Liver (tissue), 9 donors: ENCODE data around the gene PSORS1C1. TPM values are rescaled to one million over a fixed set of nuclear protein-coding genes. Genes with fewer than 3 reads are reported as not detected.

Experiments
- DNase-seq: peaks from one replicate; pipeline ENCODE4 v3.0.0-alpha.2; 2017; ENCODE audit warnings: low spot score
- H3K27ac ChIP-seq, 2 donors: one replicate each; pipeline ENCODE4 v1.7.0; 2013; ENCODE audit warnings: inconsistent platforms in 2 of 2, low read length in 2 of 2, control low read depth in 1 of 2, low read depth in 1 of 2, mild to moderate bottlenecking in 1 of 2
- H3K27me3 ChIP-seq, 4 donors: one replicate each; pipeline versions ENCODE4 v1.6.1 to v1.7.0; 2013; ENCODE audit warnings: low read length in 3 of 4, inconsistent platforms in 1 of 4, mild to moderate bottlenecking in 1 of 4, moderate library complexity in 1 of 4; ENCODE audit not compliant: control insufficient read depth in 4 of 4, insufficient read depth in 4 of 4
- H3K36me3 ChIP-seq, 4 donors: one replicate each; pipeline versions ENCODE4 v1.6.1 to v1.7.0; 2013; ENCODE audit warnings: low read length in 3 of 4, mild to moderate bottlenecking in 3 of 4, low read depth in 1 of 4, moderate library complexity in 1 of 4; ENCODE audit not compliant: control insufficient read depth in 4 of 4, insufficient read depth in 3 of 4
- H3K4me1 ChIP-seq, 4 donors: one replicate each; pipeline versions ENCODE4 v1.6.1 to v1.7.0; 2013; ENCODE audit warnings: low read length in 3 of 4, mild to moderate bottlenecking in 3 of 4, moderate library complexity in 1 of 4; ENCODE audit not compliant: control insufficient read depth in 4 of 4, insufficient read depth in 4 of 4
- H3K4me3 ChIP-seq, 3 donors: one replicate each; pipeline versions ENCODE4 v1.6.1 to v1.7.0; 2013; ENCODE audit warnings: low read length in 3 of 3, control low read depth in 1 of 3, low read depth in 1 of 3, mild to moderate bottlenecking in 1 of 3
- H3K9ac ChIP-seq, 2 donors: one replicate each; pipeline ENCODE4 v1.7.0; 2013; ENCODE audit warnings: low read length in 2 of 2, mild to moderate bottlenecking in 2 of 2, moderate library complexity in 2 of 2, control low read depth in 1 of 2, low read depth in 1 of 2
- H3K9me3 ChIP-seq, 4 donors: one replicate each; pipeline versions ENCODE4 v1.6.1 to v1.7.0; 2013; ENCODE audit warnings: low read length in 3 of 4; ENCODE audit not compliant: control insufficient read depth in 4 of 4
- ATF3 ChIP-seq: IDR thresholded peaks from 2 replicates; pipeline ENCODE4 v1.6.1; 2016; ENCODE audit warnings: antibody characterized with exemption
- CTCF ChIP-seq: fragments of 150-350 bp; IDR thresholded peaks from 2 replicates; pipeline ENCODE4 v1.5.1; 2017; ENCODE audit warnings: improper control_type of control experiment, low read depth, low read length; ENCODE audit not compliant: missing input control
- EGR1 ChIP-seq, 2 donors: IDR thresholded peaks; 2 replicates each; pipeline ENCODE4 v1.6.1; 2016 to 2018; ENCODE audit warnings: antibody characterized with exemption in 2 of 2, low read depth in 2 of 2
- FOXA1 ChIP-seq: IDR thresholded peaks from 2 replicates; pipeline ENCODE4 v1.6.1; 2016; ENCODE audit warnings: antibody characterized with exemption
- FOXA2 ChIP-seq: IDR thresholded peaks from 2 replicates; pipeline ENCODE4 v1.6.1; 2016; ENCODE audit warnings: antibody characterized with exemption
- GABPA ChIP-seq, 2 donors: IDR thresholded peaks in 1 of 2; conservative IDR thresholded peaks in 1 of 2; 2 replicates each; pipeline ENCODE4 v1.6.1; 2016; ENCODE audit warnings: antibody characterized with exemption in 2 of 2, mild to moderate bottlenecking in 1 of 2, moderate library complexity in 1 of 2
- HNF4A ChIP-seq, 2 donors: conservative IDR thresholded peaks; 2 replicates each; pipeline ENCODE4 v1.6.1; 2016; ENCODE audit warnings: antibody characterized with exemption in 2 of 2, mild to moderate bottlenecking in 2 of 2
- HNF4G ChIP-seq: IDR thresholded peaks from 2 replicates; pipeline ENCODE4 v1.6.1; 2016; ENCODE audit warnings: antibody characterized with exemption
- JUND ChIP-seq, 2 donors: IDR thresholded peaks; 2 replicates each; pipeline ENCODE4 v1.6.1; 2016; ENCODE audit warnings: antibody characterized with exemption in 2 of 2
- NR2F2 ChIP-seq: IDR thresholded peaks from 2 replicates; pipeline ENCODE4 v1.6.1; 2016; ENCODE audit warnings: antibody characterized with exemption
- RAD21 ChIP-seq, 2 donors: IDR thresholded peaks; 2 replicates each; pipeline ENCODE4 v1.6.1; 2016; ENCODE audit warnings: antibody characterized with exemption in 2 of 2, mild to moderate bottlenecking in 2 of 2
- REST ChIP-seq: IDR thresholded peaks from 2 replicates; pipeline ENCODE4 v1.6.1; 2016; ENCODE audit warnings: antibody characterized with exemption, mild to moderate bottlenecking
- RXRA ChIP-seq, 2 donors: IDR thresholded peaks; 2 replicates each; pipeline ENCODE4 v1.6.1; 2017 to 2018; ENCODE audit warnings: antibody characterized with exemption in 2 of 2, mild to moderate bottlenecking in 1 of 2
- SP1 ChIP-seq: IDR thresholded peaks from 2 replicates; pipeline ENCODE4 v1.6.1; 2018; ENCODE audit warnings: antibody characterized with exemption, mild to moderate bottlenecking
- TAF1 ChIP-seq: conservative IDR thresholded peaks from 2 replicates; pipeline ENCODE4 v1.6.1; 2016; ENCODE audit warnings: antibody characterized with exemption, mild to moderate bottlenecking
- YY1 ChIP-seq: IDR thresholded peaks from 2 replicates; pipeline ENCODE4 v1.6.1; 2016; ENCODE audit warnings: antibody characterized with exemption, mild to moderate bottlenecking
- WGBS: extraction: QIAGEN DNeasy Blood & Tissue Kit; methylation state at CpG from one replicate; pipeline ENCODE4 v1.1.7; 2013; 5-methylcytosine and 5-hydroxymethylcytosine counted together
- polyA plus RNA-seq, 2 donors: library from polyadenylated mRNA; stranded (reverse) in 1 of 2; unstranded in 1 of 2; fragments of 200-250 nt in 1 of 2; fragments of >200 nt in 1 of 2; fragmentation: Nextera tagmentation in 1 of 2; extraction: Ambion mirVana in 1 of 2; gene quantifications; one replicate each; pipeline versions ENCODE4 v1.2.1 to v1.2.3, GENCODE V29; 2013 to 2015
- total RNA-seq, 2 donors: library from RNA; depleted of rRNA; stranded (reverse); fragments of >200 nt; gene quantifications; one replicate each; pipeline ENCODE4 v1.2.3, GENCODE V29; 2014
- TF ChIP-seq, protein P1 (sequence below): IDR thresholded peaks from 2 replicates; pipeline ENCODE4 v1.6.1; 2016; ENCODE audit warnings: antibody characterized with exemption
- TF ChIP-seq, protein P2 (sequence below): IDR thresholded peaks from 2 replicates; pipeline ENCODE4 v1.6.1; 2016; ENCODE audit warnings: antibody characterized with exemption
- donor health status: healthy.
- donor health status: healthy.
- donor health status: healthy.
- donor health status: healthy.
- donor health status: healthy.

The PSORS1C1 gene
- total and polyA plus RNA-seq, 4 donors: under 0.01 to 0.08 TPM; not detected in 2

GRCh38 chr6:31121131-31121790 lies 6.7 kb downstream of the PSORS1C1 start:
- Histone ChIP-seq H3K4me3 (no peak overlapping the region), H3K9me3 (no peaks in the 10 kb centered on the region), H3K9ac (no peak overlapping the region), H3K27me3 (no peaks in the 10 kb centered on the region), H3K27ac (no peak overlapping the region), H3K36me3 (no peaks in the 10 kb centered on the region), H3K4me1 (no peaks in the 10 kb centered on the region)
- WGBS: 86% methylated on average over 12 of the region's 12 CpGs
- TF ChIP-seq ATF3 (no peak), HNF4G (no peak), HNF4A (conservative IDR thresholded peaks at IDR 0.05) (no peak), NR2F2 (no peak), JUND (IDR thresholded peaks at IDR 0.05) (no peak)
- TF ChIP-seq, protein P1, sequence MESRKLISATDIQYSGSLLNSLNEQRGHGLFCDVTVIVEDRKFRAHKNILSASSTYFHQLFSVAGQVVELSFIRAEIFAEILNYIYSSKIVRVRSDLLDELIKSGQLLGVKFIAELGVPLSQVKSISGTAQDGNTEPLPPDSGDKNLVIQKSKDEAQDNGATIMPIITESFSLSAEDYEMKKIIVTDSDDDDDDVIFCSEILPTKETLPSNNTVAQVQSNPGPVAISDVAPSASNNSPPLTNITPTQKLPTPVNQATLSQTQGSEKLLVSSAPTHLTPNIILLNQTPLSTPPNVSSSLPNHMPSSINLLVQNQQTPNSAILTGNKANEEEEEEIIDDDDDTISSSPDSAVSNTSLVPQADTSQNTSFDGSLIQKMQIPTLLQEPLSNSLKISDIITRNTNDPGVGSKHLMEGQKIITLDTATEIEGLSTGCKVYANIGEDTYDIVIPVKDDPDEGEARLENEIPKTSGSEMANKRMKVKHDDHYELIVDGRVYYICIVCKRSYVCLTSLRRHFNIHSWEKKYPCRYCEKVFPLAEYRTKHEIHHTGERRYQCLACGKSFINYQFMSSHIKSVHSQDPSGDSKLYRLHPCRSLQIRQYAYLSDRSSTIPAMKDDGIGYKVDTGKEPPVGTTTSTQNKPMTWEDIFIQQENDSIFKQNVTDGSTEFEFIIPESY: no peak
- TF ChIP-seq, protein P2, sequence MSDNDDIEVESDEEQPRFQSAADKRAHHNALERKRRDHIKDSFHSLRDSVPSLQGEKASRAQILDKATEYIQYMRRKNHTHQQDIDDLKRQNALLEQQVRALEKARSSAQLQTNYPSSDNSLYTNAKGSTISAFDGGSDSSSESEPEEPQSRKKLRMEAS: no peak
- no peak for DNase-seq

GRCh38 chr6:31122791-31123706 lies 8.4 kb downstream of the PSORS1C1 start:
- Histone ChIP-seq H3K27ac (no peak overlapping the region), H3K4me3 (no peak overlapping the region), H3K36me3 (no peaks in the 10 kb centered on the region), H3K27me3 (no peaks in the 10 kb centered on the region), H3K4me1 (no peaks in the 10 kb centered on the region), H3K9me3 (no peaks in the 10 kb centered on the region), H3K9ac (no peak overlapping the region)
- TF ChIP-seq CTCF (no peak), EGR1 (IDR thresholded peaks at IDR 0.05; ENCODE audit: low read depth in 2 of 2) (no peak), ATF3 (no peak), TAF1 (no peak), YY1 (no peak), HNF4A (conservative IDR thresholded peaks at IDR 0.05) (no peak), HNF4G (no peak), SP1 (no peak), REST (no peak), FOXA2 (no peak), RAD21 (IDR thresholded peaks at IDR 0.05) (no peak), JUND (IDR thresholded peaks at IDR 0.05) (no peak), NR2F2 (no peak), GABPA (IDR thresholded peaks at IDR 0.05 in 1 of 2, conservative IDR thresholded peaks at IDR 0.05 in 1 of 2) (no peak), FOXA1 (no peak), RXRA (IDR thresholded peaks at IDR 0.05) (no peak)
- TF ChIP-seq, protein P1: no peak
- TF ChIP-seq, protein P2: no peak
- WGBS: 53% methylated on average over 16 of the region's 16 CpGs
- no peak for DNase-seq
